ENCODE data around the gene LEKR1. TPM values are rescaled to one million over a fixed set of nuclear protein-coding genes. Genes with fewer than 3 reads are reported as not detected.

LEKR1 gene
- total and polyA plus RNA-seq, 8 donors: 0.76 to 3.8 (median 2.1) TPM

DNA sequence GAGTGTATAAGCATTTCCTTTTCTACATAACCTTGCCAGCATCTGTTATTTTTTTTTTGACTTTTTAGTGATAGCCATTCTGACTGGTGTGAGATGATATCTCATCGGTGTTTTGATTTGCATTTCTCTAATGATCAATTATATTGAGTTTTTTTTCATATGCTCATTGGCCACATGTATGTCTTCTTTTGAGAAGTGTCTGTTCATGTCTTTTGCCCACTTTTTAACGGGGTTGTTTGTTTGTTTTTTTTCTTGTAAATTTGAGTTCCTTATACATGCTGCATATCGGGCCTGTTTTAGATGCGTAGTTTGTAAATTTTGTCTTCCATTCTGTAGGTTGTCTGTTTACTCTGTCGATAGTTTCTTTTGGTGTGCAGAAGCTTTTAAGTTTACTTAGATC lies 89.2 kb downstream of the LEKR1 start:
- Histone ChIP-seq H3K4me3 (no peak overlapping the region), H3K27ac (no peak overlapping the region), H3K36me3 (no peaks in the 10 kb centered on the region), H3K9me3 (peaks cover 0 to 3% of the 10 kb centered on the region in 2 donors), H3K27me3 (no peaks in the 10 kb centered on the region), H3K4me1 (no peaks in the 10 kb centered on the region)
- intact Hi-C loops (cut with DNase I): no loop called here
- ATAC-seq (no peak), DNase-seq (no peak)
- TF ChIP-seq, protein P1, sequence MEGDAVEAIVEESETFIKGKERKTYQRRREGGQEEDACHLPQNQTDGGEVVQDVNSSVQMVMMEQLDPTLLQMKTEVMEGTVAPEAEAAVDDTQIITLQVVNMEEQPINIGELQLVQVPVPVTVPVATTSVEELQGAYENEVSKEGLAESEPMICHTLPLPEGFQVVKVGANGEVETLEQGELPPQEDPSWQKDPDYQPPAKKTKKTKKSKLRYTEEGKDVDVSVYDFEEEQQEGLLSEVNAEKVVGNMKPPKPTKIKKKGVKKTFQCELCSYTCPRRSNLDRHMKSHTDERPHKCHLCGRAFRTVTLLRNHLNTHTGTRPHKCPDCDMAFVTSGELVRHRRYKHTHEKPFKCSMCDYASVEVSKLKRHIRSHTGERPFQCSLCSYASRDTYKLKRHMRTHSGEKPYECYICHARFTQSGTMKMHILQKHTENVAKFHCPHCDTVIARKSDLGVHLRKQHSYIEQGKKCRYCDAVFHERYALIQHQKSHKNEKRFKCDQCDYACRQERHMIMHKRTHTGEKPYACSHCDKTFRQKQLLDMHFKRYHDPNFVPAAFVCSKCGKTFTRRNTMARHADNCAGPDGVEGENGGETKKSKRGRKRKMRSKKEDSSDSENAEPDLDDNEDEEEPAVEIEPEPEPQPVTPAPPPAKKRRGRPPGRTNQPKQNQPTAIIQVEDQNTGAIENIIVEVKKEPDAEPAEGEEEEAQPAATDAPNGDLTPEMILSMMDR (IDR thresholded peaks at IDR 0.05): no peak

DNA sequence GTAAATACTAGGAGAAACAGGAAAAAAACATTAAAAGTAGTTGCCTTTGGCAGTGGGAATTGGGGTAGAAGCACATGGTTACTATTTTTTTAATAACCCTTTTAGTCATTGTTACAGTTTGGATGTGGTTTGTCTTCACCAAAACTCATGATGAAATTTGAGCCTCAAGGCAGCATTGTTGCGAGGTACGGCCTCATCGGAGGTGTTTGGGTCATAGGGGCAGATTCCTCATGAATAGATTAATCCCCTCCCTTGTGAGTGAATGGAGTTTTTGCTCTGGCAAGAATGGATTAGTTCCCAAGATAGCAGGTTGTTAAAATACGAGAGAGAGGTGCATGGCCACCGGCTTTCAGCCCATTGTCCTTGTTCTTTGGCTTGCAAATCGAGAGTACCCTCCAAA lies 92.6 kb downstream of the LEKR1 start:
- no peak for DNase-seq
- Histone ChIP-seq H3K27ac (no peak overlapping the region), H3K4me1 (no peaks in the 10 kb centered on the region), H3K36me3 (no peaks in the 10 kb centered on the region), H3K27me3 (no peaks in the 10 kb centered on the region), H3K4me3 (no peak overlapping the region), H3K9me3 (peaks cover 0 to 6% of the 10 kb centered on the region in 2 donors)
- TF ChIP-seq, protein P1 (IDR thresholded peaks at IDR 0.05): no peak
- intact Hi-C loops (cut with DNase I): no loop called here
- no peak for ATAC-seq

DNA sequence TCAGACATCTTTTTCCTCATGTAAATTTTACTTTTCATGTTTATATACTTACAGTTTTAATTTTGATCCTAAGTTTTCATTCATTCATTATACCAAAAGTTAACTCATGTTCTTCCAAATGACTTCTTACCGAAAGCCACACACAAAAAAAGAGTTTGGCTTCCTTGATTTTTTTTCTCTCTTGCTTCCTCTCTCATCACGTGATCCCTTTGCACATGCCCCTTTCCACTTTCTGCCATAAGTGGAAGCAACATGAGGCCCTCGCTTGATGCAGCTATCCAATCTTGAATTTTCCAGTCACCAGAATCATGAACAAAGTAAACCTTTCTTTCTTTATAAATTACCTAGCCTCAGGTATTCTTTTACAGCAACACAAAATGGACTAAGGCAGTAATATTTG lies 93.7 kb downstream of the LEKR1 start:
- DNase-seq: no peak
- peaks cover 0 to 3% of the 10 kb centered on the region in 2 donors for H3K9me3 ChIP-seq

DNA sequence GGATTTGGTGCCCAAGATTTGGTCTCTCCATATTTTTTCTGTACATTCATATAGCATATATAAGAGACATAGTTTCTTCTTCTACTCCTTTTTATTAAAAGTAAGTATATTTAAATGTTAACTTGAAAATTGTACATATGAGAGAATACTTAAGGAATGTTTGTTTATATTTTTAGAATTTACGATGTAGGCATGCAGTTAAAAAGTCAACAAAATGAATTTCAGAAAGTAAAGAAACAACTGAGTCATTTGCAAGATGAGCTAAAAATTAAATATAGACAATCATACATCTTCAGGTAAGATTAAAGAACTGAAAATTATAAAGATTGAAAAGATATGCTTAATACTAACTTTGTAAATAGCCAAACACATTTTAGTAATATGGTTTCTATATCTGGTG lies 94.2 kb downstream of the LEKR1 start:
- Histone ChIP-seq H3K4me3 (no peak overlapping the region), H3K27ac (no peak overlapping the region), H3K27me3 (no peaks in the 10 kb centered on the region), H3K4me1 (no peaks in the 10 kb centered on the region), H3K9me3 (peaks cover 0 to 3% of the 10 kb centered on the region in 2 donors), H3K36me3 (no peaks in the 10 kb centered on the region)
- intact Hi-C loops (cut with DNase I): no loop called here
- ATAC-seq: no peak
- TF ChIP-seq, protein P1 (IDR thresholded peaks at IDR 0.05): no peak
- no peak for DNase-seq

More for the DNA sequence above, 93.7 kb downstream of the LEKR1 start:
- TF ChIP-seq, protein P1 (IDR thresholded peaks at IDR 0.05): no peak
- Histone ChIP-seq H3K4me1 (no peaks in the 10 kb centered on the region), H3K27me3 (no peaks in the 10 kb centered on the region), H3K27ac (no peak overlapping the region), H3K36me3 (no peaks in the 10 kb centered on the region), H3K4me3 (no peak overlapping the region)
- intact Hi-C loops (cut with DNase I): no loop called here
- ATAC-seq: no peak

DNA sequence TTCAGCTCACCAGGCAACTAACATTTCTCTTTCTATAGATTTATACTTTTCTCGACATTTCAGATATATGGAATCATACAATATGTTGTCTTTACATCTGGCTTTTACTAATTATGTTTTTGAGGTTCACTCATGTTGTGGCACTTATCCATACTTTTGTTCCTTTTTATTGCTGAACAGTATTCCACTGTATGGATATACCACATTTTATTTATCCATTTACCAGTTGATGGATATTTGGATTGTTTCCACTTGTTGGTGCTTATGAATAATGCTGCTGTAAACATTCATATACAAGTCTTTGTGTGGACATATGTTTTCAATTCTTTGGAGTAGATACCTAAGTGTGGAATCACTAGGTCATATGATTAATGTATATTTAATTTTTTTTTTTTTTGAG lies 97.2 kb downstream of the LEKR1 start:
- DNase-seq: no peak
- Histone ChIP-seq H3K36me3 (no peaks in the 10 kb centered on the region), H3K27ac (no peak overlapping the region), H3K27me3 (no peaks in the 10 kb centered on the region), H3K4me1 (no peaks in the 10 kb centered on the region), H3K4me3 (no peak overlapping the region), H3K9me3 (peaks cover 0 to 6% of the 10 kb centered on the region in 2 donors)
- no peak for ATAC-seq
- TF ChIP-seq, protein P1 (IDR thresholded peaks at IDR 0.05): no peak
- intact Hi-C loops (cut with DNase I): no loop called here

Data from left lung (tissue), 10 donors.